GM20000 (cell line): Measurements from ENCODE around the gene HMGA1.

Experiments used
- DNase-seq: peaks from one replicate; pipeline ENCODE4 v3.0.0; 2012; ENCODE audit warnings: low spot score
- TF ChIP-seq, protein P1 (sequence below): IDR thresholded peaks from 2 replicates; pipeline ENCODE4 v1.5.1; 2012; ENCODE audit warnings: mild to moderate bottlenecking, control low read depth; ENCODE audit errors: extremely low read depth, missing control alignments

The HMGA1 gene

DNA sequence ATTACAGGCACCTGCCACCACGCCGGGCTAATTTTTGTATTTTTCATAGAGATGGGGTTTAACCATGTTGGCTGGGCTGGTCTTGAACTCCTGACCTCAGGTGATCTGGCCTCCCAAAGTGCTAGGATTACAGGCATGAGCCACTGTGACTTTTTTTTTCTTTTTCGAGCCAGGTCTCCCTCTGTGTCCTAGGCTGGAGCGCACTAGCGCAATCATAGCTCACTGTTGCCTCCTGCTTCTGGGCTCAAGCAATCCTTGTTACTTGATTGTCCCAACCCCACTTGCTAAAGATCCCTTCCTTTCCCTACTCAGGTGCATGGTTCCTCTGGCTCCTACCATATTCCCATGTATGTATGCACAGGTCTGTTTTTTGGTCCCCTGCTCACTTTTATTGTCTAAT is 39.5 kb downstream of the HMGA1 start:
- no peak for DNase-seq
- TF ChIP-seq, protein P1, sequence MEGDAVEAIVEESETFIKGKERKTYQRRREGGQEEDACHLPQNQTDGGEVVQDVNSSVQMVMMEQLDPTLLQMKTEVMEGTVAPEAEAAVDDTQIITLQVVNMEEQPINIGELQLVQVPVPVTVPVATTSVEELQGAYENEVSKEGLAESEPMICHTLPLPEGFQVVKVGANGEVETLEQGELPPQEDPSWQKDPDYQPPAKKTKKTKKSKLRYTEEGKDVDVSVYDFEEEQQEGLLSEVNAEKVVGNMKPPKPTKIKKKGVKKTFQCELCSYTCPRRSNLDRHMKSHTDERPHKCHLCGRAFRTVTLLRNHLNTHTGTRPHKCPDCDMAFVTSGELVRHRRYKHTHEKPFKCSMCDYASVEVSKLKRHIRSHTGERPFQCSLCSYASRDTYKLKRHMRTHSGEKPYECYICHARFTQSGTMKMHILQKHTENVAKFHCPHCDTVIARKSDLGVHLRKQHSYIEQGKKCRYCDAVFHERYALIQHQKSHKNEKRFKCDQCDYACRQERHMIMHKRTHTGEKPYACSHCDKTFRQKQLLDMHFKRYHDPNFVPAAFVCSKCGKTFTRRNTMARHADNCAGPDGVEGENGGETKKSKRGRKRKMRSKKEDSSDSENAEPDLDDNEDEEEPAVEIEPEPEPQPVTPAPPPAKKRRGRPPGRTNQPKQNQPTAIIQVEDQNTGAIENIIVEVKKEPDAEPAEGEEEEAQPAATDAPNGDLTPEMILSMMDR = no peak

DNA sequence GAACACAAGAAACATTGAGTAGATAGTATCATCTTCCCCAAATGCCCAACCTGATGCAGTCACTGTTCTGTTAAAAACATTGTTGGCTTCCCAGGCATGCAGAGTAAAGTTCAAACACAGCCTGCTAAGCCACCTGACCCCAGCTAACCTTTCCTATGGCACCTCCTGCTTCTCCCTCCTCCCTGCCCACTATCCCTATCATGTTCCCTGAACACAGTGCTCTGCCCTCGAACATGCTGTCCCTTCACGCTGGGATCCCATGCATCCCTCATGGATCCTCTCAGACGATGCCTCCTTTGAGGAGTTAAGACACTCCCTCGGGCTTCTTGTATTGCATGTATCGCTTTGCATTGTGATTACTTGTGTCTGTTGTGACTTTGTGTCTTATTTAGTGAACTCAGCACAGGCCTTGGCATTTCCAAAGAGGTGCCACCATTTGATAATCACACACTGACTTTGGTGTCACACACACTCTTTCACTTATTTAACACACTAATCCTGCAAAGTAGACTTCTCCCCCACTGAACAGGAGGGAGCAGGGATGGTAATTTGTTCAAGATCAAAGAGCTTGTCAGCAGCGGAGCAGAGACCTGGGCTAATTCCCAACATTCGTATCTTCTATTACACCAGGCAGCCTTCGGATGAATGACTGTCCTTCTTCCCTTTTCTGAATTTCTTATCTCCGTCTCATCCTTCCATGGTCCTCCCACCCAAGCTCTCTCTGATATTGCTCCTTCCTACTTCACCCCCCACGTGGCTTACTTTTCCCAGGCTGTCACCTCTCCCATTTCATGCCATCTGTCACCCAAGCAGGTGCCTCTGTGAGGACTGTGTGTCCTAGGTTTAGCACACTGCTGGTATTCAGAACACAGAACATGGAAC is 40.4 kb downstream of the HMGA1 start:
- TF ChIP-seq, protein P1 = no peak
- DNase-seq = no peak

DNA sequence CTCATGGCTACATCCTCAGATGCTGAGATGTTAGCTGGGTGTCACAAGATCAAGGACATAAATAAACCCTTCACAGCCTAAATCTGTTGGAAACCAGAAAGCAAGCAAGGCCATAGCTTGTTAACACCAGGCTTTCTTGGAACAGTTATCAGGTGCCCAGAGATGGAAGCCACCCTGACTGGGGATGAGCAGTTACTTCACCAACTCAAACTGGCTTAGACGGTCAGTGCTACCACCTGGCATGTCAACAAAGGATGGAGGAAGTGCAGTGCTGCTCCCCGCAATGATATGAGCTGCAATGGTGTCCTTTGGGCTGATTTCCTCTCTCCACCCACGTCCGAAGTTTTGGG is 41.1 kb downstream of the HMGA1 start:
- TF ChIP-seq, protein P1 = no peak
- no peak for DNase-seq

DNA sequence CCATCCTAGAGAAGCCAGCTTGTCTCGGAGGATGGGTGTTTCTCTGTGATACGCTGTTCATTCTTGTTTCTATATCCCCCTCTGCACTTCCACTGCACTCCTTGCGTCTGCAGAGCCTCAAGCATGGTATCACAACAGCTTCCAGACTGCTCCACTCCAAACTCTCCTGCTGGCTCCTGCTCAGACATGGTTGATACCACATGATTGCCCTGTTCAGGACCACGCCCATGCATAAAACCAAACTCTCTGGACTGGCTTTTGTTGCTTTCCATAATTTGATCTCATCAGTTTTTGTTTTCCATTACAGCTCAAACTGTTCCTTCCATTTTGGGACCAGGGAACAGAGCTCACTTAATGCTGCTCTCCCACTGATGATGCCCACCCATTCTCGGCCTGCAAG is 42.2 kb downstream of the HMGA1 start:
- TF ChIP-seq, protein P1 = no peak
- DNase-seq = no peak

DNA sequence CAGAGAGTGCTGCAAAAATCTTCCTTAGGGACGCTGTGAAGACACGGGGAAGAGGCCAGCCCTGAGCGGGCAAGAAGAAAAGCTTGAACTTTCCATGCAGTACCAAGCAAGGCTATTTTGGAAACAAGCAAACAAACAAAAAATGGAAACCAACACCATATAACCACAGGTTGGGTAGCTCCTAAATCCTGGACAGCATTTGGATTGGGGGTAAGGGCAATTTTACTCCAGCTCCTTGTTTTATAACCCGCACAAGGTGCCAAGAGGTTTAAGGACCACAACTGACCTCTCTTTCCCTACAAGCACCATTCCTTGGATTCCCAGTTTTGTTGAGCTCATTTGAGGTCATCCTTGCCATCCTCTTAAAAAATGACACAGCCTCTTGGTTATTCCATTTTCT is 43.5 kb downstream of the HMGA1 start:
- TF ChIP-seq, protein P1 = no peak
- no peak for DNase-seq

DNA sequence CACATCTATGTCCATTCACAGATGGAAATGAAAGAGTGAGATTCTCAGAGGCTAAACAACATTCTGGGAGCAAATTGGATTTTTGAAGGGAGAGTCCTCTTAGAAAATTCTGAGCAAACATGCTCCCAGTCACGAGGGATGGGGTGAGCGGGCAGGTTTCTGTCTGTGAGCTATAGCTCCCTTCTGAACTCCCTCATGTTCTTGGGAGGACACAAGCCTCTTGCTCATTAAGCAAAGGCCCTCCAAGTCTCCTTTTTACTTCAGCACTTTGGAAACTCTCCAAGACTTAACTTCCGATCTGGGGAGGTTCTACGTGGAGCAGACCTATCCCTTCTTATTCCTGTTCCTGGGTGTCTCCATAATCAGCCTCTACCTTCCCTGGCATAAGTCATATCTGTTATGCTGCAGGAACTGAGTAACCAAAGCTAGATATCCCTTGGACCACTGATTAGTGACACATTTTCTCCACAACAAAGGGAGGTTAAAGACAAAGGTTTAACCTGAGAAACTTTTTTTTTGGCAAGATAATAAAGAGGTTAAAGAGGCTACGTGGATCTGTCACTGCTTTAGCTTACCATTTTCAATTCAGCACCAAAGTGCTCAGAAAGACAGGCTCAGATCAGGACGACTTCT is 45.1 kb downstream of the HMGA1 start:
- TF ChIP-seq, protein P1 = no peak
- DNase-seq = no peak

DNA sequence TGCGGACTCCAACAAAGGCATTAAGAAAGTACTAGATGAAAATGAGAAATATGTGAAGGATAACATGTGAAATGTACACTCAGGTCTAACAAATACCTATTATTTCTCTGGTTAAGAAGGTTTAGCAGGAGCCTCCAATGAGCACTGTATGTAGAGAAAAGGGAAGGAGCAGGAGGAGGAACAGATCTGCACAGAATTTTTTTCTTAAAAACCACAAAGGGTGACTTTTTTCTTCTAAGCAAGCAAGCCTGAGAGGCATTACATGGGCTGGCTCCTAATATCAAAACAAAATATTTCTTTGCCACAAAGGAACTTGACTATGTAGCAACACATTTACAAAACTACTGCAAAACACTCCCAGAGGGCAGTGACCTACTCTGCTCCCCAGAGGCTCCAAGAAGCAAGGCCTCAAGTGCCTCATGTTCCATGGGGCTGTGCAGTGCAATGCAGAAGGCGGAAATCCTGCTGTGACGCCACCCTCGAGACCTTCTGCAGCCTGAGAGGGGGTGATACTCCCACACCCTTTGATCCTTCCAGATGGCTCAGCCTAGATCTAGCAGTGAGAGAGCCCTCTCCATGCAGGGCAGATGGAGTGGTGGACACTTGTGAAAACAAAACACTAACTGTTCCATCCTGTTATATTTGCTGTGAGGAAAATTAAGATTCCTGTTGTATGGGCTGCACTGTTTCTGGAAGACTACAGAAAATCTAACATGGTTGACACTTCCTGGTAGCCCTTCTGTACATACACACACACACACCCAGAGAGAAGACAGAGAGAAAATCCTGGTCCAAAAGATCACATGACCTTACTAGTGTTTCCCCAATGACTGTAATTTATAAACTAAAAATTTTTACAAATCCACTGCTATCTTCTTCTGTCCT is 48.1 kb downstream of the HMGA1 start:
- no peak for DNase-seq
- TF ChIP-seq, protein P1 = no peak
